ENCODE data around the gene MINDY2.

GRCh38 chr15:58732625-58733363 lies 38.3 kb upstream of the MINDY2 start:
- TF ChIP-seq, protein P1, sequence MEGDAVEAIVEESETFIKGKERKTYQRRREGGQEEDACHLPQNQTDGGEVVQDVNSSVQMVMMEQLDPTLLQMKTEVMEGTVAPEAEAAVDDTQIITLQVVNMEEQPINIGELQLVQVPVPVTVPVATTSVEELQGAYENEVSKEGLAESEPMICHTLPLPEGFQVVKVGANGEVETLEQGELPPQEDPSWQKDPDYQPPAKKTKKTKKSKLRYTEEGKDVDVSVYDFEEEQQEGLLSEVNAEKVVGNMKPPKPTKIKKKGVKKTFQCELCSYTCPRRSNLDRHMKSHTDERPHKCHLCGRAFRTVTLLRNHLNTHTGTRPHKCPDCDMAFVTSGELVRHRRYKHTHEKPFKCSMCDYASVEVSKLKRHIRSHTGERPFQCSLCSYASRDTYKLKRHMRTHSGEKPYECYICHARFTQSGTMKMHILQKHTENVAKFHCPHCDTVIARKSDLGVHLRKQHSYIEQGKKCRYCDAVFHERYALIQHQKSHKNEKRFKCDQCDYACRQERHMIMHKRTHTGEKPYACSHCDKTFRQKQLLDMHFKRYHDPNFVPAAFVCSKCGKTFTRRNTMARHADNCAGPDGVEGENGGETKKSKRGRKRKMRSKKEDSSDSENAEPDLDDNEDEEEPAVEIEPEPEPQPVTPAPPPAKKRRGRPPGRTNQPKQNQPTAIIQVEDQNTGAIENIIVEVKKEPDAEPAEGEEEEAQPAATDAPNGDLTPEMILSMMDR (optimal IDR thresholded peaks at IDR 0.05 in 1 of 3, IDR thresholded peaks at IDR 0.05 in 1 of 3, conservative IDR thresholded peaks at IDR 0.05 in 1 of 3; ENCODE audit: extremely low read depth in 1 of 3, insufficient read depth in 2 of 3, low read length in 3 of 3) = no peak
- TF ChIP-seq EZH2 (IDR thresholded peaks at IDR 0.05; ENCODE audit: low read length) = no peak

Measured in keratinocyte (primary cell).